Activated naive CD8-positive, alpha-beta T cell treated with anti-CD3 and anti-CD28 coated beads for 36 hours (primary cell): ENCODE results near the gene RIOK3. TPM values are rescaled to one million over a fixed set of nuclear protein-coding genes. Genes with fewer than 3 reads are reported as not detected.
"Not testable (repeated sequence)": the region's sequence is repeated elsewhere in the genome, so short reads cannot be mapped to it uniquely, and the experiment has no call there.

ENCODE experiments used
- DNase-seq: peaks from one replicate; pipeline ENCODE4 v3.0.0; 2021
- H3K27ac Mint-ChIP-seq: one replicate; pipeline ENCODE4 v1.8.0; 2022; ENCODE audit warnings: mild to moderate bottlenecking, moderate library complexity, mixed read lengths
- H3K27me3 Mint-ChIP-seq: one replicate; pipeline ENCODE4 v1.8.0; 2022; ENCODE audit warnings: mild to moderate bottlenecking, mixed read lengths
- H3K36me3 Mint-ChIP-seq: one replicate; pipeline ENCODE4 v1.8.0; 2021; ENCODE audit warnings: mild to moderate bottlenecking, mixed read lengths
- H3K4me1 Mint-ChIP-seq: one replicate; pipeline ENCODE4 v1.8.0; 2021; ENCODE audit warnings: mixed read lengths
- H3K4me3 Mint-ChIP-seq: one replicate; pipeline ENCODE4 v1.8.0; 2022; ENCODE audit warnings: mild to moderate bottlenecking, moderate library complexity, mixed read lengths
- H3K9me3 Mint-ChIP-seq: one replicate; pipeline ENCODE4 v1.8.0; 2022; ENCODE audit warnings: mixed read lengths
- total RNA-seq, 2 experiments: library from RNA; stranded (reverse); gene quantifications; one replicate each; pipeline ENCODE4 v1.2.3, GENCODE V29; 2021

Gene RIOK3
- total RNA-seq, 2 experiments from 2014 or later: 52.4 to 61.0 TPM

- Mint-ChIP-seq H3K27me3 (no peaks in the 10 kb centered on the region), H3K36me3 (peaks cover 10% of the 10 kb centered on the region), H3K4me3 (no peak overlapping the region), H3K4me1 (peaks cover 35% of the 10 kb centered on the region), H3K9me3 (no peaks in the 10 kb centered on the region), H3K27ac (peak overlapping the region; percentile 25)
- no peak for DNase-seq
Measured at GRCh38 chr18:23501626-23502025, 48.5 kb downstream of the RIOK3 start.

- Mint-ChIP-seq H3K27ac (peak overlapping the region; percentile 94), H3K9me3 (no peaks in the 10 kb centered on the region), H3K27me3 (no peaks in the 10 kb centered on the region), H3K4me1 (peaks cover 40% of the 10 kb centered on the region), H3K4me3 (peak overlapping the region; percentile 89), H3K36me3 (peaks cover 15% of the 10 kb centered on the region)
- DNase-seq: no peak
Measured at GRCh38 chr18:23502516-23503037, 49.5 kb downstream of the RIOK3 start.

- DNase-seq: peak; percentile 97
- Mint-ChIP-seq H3K9me3 (no peaks in the 10 kb centered on the region), H3K27me3 (no peaks in the 10 kb centered on the region), H3K27ac (peak within 1 kb of the TSS; percentile 94), H3K36me3 (peaks cover 17% of the 10 kb centered on the region), H3K4me3 (peak within 1 kb of the TSS; percentile 94), H3K4me1 (peaks cover 45% of the 10 kb centered on the region)
Measured at GRCh38 chr18:23503038-23503962, 50.2 kb downstream of the RIOK3 start, which contains the start of gene RMC1. TSS of gene RMC1 (plus strand) at chr18:23503511. CDS start at chr18:23503619, 108 bp downstream.

GRCh38 chr18:23503963-23504344 lies 50.9 kb downstream of the RIOK3 start:
- DNase-seq: no peak
- Mint-ChIP-seq H3K4me1 (peaks cover 42% of the 10 kb centered on the region), H3K36me3 (peaks cover 19% of the 10 kb centered on the region), H3K9me3 (no peaks in the 10 kb centered on the region), H3K4me3 (peak overlapping the region; percentile 94), H3K27me3 (no peaks in the 10 kb centered on the region), H3K27ac (peak overlapping the region; percentile 80)

GRCh38 chr18:23504720-23505119 lies 51.6 kb downstream of the RIOK3 start:
- Mint-ChIP-seq H3K9me3 (no peaks in the 10 kb centered on the region), H3K36me3 (peaks cover 19% of the 10 kb centered on the region), H3K4me1 (peaks cover 39% of the 10 kb centered on the region), H3K4me3 (peak overlapping the region; percentile 94), H3K27me3 (no peaks in the 10 kb centered on the region), H3K27ac (peak overlapping the region; percentile 80)
- DNase-seq: no peak

GRCh38 chr18:23506393-23506792 lies 53.3 kb downstream of the RIOK3 start:
- no peak overlapping the region for H3K27ac Mint-ChIP-seq
- H3K9me3 Mint-ChIP-seq: no peaks in the 10 kb centered on the region
- H3K4me1 Mint-ChIP-seq: peaks cover 39% of the 10 kb centered on the region
- peaks cover 31% of the 10 kb centered on the region for H3K36me3 Mint-ChIP-seq
- H3K4me3 Mint-ChIP-seq: no peak overlapping the region
- H3K27me3 Mint-ChIP-seq: no peaks in the 10 kb centered on the region
- DNase-seq: no peak

- H3K9me3 Mint-ChIP-seq, DNase-seq, H3K4me3 Mint-ChIP-seq, H3K27ac Mint-ChIP-seq, H3K27me3 Mint-ChIP-seq: not testable (repeated sequence)
- peaks cover 34% of the 10 kb centered on the region for H3K36me3 Mint-ChIP-seq
- peaks cover 23% of the 10 kb centered on the region for H3K4me1 Mint-ChIP-seq
Measured at GRCh38 chr18:23510923-23511322, 57.8 kb downstream of the RIOK3 start.

- H3K4me3 Mint-ChIP-seq: not testable (repeated sequence)
Measured at GRCh38 chr18:23512216-23512615, 59.1 kb downstream of the RIOK3 start.

GRCh38 chr18:23512641-23513040 lies 59.6 kb downstream of the RIOK3 start:
- Mint-ChIP-seq H3K4me3 (no peak overlapping the region), H3K9me3 (no peaks in the 10 kb centered on the region), H3K36me3 (peaks cover 30% of the 10 kb centered on the region)

More at GRCh38 chr18:23512216-23512615, 59.1 kb downstream of the RIOK3 start:
- not testable (repeated sequence) for DNase-seq, H3K27ac Mint-ChIP-seq, H3K9me3 Mint-ChIP-seq, H3K27me3 Mint-ChIP-seq
- peaks cover 22% of the 10 kb centered on the region for H3K4me1 Mint-ChIP-seq
- peaks cover 28% of the 10 kb centered on the region for H3K36me3 Mint-ChIP-seq

GRCh38 chr18:23515911-23516546 lies 62.9 kb downstream of the RIOK3 start:
- H3K4me1 Mint-ChIP-seq: peaks cover 12% of the 10 kb centered on the region
- no peaks in the 10 kb centered on the region for H3K9me3 Mint-ChIP-seq
- no peak overlapping the region for H3K4me3 Mint-ChIP-seq
- H3K27me3 Mint-ChIP-seq: no peaks in the 10 kb centered on the region
- no peak overlapping the region for H3K27ac Mint-ChIP-seq
- H3K36me3 Mint-ChIP-seq: peaks cover 24% of the 10 kb centered on the region
- peak; percentile 66 for DNase-seq

More at GRCh38 chr18:23512641-23513040, 59.6 kb downstream of the RIOK3 start:
- H3K27ac Mint-ChIP-seq: peak overlapping the region; percentile 66
- H3K4me1 Mint-ChIP-seq: peaks cover 19% of the 10 kb centered on the region
- DNase-seq: no peak
- H3K27me3 Mint-ChIP-seq: no peaks in the 10 kb centered on the region

GRCh38 chr18:23519734-23520133 lies 66.6 kb downstream of the RIOK3 start:
- H3K27ac Mint-ChIP-seq: peak overlapping the region; percentile 35
- no peaks in the 10 kb centered on the region for H3K9me3 Mint-ChIP-seq
- no peak overlapping the region for H3K4me3 Mint-ChIP-seq
- H3K27me3 Mint-ChIP-seq: no peaks in the 10 kb centered on the region
- peaks cover 10% of the 10 kb centered on the region for H3K4me1 Mint-ChIP-seq
- peaks cover 19% of the 10 kb centered on the region for H3K36me3 Mint-ChIP-seq
- no peak for DNase-seq

- no peak for DNase-seq
- Mint-ChIP-seq H3K4me1 (peaks cover 4% of the 10 kb centered on the region), H3K27ac (no peak overlapping the region), H3K9me3 (no peaks in the 10 kb centered on the region), H3K27me3 (no peaks in the 10 kb centered on the region), H3K4me3 (no peak overlapping the region), H3K36me3 (peaks cover 18% of the 10 kb centered on the region)
Measured at GRCh38 chr18:23521271-23521670, 68.2 kb downstream of the RIOK3 start.

- H3K9me3 Mint-ChIP-seq: no peaks in the 10 kb centered on the region
- peaks cover 4% of the 10 kb centered on the region for H3K4me1 Mint-ChIP-seq
- DNase-seq: no peak
- no peaks in the 10 kb centered on the region for H3K27me3 Mint-ChIP-seq
- H3K4me3 Mint-ChIP-seq: no peak overlapping the region
- peaks cover 18% of the 10 kb centered on the region for H3K36me3 Mint-ChIP-seq
- peak overlapping the region; percentile 17 for H3K27ac Mint-ChIP-seq
Measured at GRCh38 chr18:23521907-23522306, 68.8 kb downstream of the RIOK3 start.

- peaks cover 4% of the 10 kb centered on the region for H3K4me1 Mint-ChIP-seq
- H3K4me3 Mint-ChIP-seq: no peak overlapping the region
- no peak overlapping the region for H3K27ac Mint-ChIP-seq
- no peak for DNase-seq
- peaks cover 13% of the 10 kb centered on the region for H3K36me3 Mint-ChIP-seq
- no peaks in the 10 kb centered on the region for H3K27me3 Mint-ChIP-seq
- no peaks in the 10 kb centered on the region for H3K9me3 Mint-ChIP-seq
Measured at GRCh38 chr18:23523429-23524212, 70.5 kb downstream of the RIOK3 start.
